ENCODE measurements around the gene TNFRSF6B. TPM values are rescaled to one million over a fixed set of nuclear protein-coding genes. Genes with fewer than 3 reads are reported as not detected.

Gene TNFRSF6B
- total and polyA plus RNA-seq, 7 donors, result 0.56 to 16.1 (median 1.9) TPM; not detected in 1

DNA sequence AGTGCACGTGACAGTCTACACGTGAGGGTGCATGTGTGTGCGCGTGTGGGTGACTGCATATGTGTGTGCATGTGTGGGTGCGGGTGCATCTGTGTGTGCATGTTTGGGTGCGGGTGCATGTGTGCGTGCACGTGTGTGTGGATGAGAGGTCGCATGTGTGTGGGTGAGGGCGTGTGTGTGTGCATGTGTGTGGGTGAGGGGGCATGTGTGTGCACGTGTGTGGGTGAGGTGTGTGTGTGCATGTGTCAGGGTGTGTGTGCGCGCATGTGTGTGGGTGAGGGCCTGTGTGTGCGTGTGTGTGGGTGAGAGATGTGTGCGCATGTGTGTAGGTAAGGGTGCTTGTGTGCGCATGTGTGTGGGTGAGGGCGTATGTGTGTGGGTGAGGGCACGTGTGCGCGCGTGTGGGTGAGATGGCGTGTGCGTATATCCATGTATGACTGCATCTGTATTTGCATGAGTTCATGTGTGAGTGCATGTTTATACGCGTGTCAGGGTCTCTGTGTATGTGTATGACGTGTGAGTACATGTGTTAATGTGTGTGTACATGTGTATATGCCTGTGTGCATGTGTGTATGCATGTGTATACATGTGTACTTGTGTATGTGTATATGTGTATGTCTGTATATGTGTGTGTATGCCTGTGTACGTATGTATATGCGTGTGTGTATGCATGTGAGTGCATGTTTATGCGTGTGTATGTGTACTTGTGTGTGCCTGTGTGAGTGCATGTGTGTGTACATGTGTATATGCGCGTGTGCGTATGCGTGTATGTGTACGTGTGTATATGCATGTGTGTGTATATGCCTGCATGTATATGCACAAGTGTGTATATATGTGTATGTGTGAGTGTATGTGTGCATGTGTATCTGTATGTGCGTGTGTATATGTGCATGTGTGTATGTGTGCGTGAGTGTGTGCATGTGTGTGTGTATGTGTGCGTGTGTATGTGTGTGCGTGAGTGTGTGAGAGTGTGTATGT, 36.0 kb downstream of the TNFRSF6B start:
- Histone ChIP-seq H3K27me3 (ENCODE audit: insufficient read depth in 3 of 3, low read length in 2 of 3) (no peaks in the 10 kb centered on the region), H3K4me3 (no peak overlapping the region), H3K9me3 (no peaks in the 10 kb centered on the region), H3K36me3 (ENCODE audit: insufficient read depth in 1 of 2, low read depth in 1 of 2) (peaks cover 0 to 29% of the 10 kb centered on the region in 2 donors), H3K4me1 (no peaks in the 10 kb centered on the region), H3K27ac (no peak overlapping the region)
- 86 to 91% (median 88%) methylated on average over 38 of the region's 38 CpGs for WGBS, 3 donors
- TF ChIP-seq, protein P1, sequence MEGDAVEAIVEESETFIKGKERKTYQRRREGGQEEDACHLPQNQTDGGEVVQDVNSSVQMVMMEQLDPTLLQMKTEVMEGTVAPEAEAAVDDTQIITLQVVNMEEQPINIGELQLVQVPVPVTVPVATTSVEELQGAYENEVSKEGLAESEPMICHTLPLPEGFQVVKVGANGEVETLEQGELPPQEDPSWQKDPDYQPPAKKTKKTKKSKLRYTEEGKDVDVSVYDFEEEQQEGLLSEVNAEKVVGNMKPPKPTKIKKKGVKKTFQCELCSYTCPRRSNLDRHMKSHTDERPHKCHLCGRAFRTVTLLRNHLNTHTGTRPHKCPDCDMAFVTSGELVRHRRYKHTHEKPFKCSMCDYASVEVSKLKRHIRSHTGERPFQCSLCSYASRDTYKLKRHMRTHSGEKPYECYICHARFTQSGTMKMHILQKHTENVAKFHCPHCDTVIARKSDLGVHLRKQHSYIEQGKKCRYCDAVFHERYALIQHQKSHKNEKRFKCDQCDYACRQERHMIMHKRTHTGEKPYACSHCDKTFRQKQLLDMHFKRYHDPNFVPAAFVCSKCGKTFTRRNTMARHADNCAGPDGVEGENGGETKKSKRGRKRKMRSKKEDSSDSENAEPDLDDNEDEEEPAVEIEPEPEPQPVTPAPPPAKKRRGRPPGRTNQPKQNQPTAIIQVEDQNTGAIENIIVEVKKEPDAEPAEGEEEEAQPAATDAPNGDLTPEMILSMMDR (IDR thresholded peaks at IDR 0.05), result no peak
- no peak for DNase-seq
- intact Hi-C loops (cut with DNase I), result no loop called here
- no peak for ATAC-seq

DNA sequence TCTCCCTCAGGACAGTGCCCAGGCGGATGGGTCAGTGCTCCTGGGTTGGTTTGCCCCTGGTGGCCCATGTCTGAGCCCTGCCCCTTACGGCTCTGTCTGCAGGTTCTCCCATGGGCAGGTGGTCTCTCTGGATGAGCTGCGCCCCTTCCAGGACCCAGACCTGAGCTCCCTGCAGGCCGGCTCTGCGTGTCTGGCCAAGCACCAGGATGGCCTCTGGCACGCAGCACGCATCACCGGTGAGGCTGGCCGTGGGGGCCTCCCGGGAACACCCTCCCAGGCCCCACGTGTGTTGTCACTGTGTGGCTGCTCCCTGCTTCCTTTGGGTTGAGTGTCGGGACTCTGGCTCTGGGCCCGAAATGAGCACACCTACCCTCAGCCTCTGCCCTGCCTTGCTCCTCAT, 36.7 kb downstream of the TNFRSF6B start:
- WGBS, 3 donors, result 90 to 92% (median 91%) methylated on average over 12 to 13 of the region's 13 CpGs
- Histone ChIP-seq H3K27ac (no peak overlapping the region), H3K4me3 (no peak overlapping the region), H3K9me3 (no peaks in the 10 kb centered on the region), H3K36me3 (ENCODE audit: insufficient read depth in 1 of 2, low read depth in 1 of 2) (peaks cover 0 to 29% of the 10 kb centered on the region in 2 donors), H3K27me3 (ENCODE audit: insufficient read depth in 3 of 3, low read length in 2 of 3) (no peaks in the 10 kb centered on the region), H3K4me1 (peaks cover under 1% of the 10 kb centered on the region)
- TF ChIP-seq, protein P1 (IDR thresholded peaks at IDR 0.05), result no peak
- ATAC-seq (no peak), DNase-seq (no peak)
- intact Hi-C loops (cut with DNase I), result no loop called here

DNA sequence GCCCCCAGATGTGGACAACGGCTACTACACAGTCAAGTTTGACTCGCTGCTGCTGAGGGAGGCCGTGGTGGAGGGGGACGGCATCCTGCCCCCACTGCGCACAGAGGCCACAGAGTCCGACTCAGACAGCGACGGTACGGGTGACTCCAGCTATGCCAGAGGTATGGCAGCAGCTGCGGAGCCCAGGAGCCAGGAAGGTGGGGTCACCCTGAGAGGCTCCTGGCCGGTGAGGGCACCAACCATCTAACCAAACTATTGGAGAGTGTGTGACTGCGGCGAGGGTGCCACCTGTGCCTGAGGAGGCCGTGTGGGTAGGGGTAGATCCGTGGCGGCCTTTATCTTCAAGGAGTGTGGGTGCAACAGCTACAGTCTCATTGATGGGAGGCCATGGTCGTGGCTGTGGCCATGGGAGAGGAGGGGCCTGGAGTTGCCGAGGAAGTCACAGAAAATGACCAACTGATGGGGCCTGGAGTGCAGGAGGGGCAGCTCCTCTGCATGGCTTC, 37.2 kb downstream of the TNFRSF6B start:
- peaks cover 6% of the 10 kb centered on the region for H3K4me1 ChIP-seq
- intact Hi-C loops (cut with DNase I), result no loop called here
- TF ChIP-seq, protein P1 (IDR thresholded peaks at IDR 0.05), result no peak
- H3K36me3 ChIP-seq (ENCODE audit: insufficient read depth in 1 of 2, low read depth in 1 of 2), result peaks cover 0 to 29% of the 10 kb centered on the region in 2 donors
- H3K4me3 ChIP-seq, result no peak overlapping the region
- H3K27me3 ChIP-seq (ENCODE audit: insufficient read depth in 3 of 3, low read length in 2 of 3), result no peaks in the 10 kb centered on the region
- DNase-seq (no peak), ATAC-seq (no peak)
- H3K9me3 ChIP-seq, result no peaks in the 10 kb centered on the region
- H3K27ac ChIP-seq, result no peak overlapping the region
- 89 to 90% (median 89%) methylated on average over 18 of the region's 18 CpGs for WGBS, 3 donors

DNA sequence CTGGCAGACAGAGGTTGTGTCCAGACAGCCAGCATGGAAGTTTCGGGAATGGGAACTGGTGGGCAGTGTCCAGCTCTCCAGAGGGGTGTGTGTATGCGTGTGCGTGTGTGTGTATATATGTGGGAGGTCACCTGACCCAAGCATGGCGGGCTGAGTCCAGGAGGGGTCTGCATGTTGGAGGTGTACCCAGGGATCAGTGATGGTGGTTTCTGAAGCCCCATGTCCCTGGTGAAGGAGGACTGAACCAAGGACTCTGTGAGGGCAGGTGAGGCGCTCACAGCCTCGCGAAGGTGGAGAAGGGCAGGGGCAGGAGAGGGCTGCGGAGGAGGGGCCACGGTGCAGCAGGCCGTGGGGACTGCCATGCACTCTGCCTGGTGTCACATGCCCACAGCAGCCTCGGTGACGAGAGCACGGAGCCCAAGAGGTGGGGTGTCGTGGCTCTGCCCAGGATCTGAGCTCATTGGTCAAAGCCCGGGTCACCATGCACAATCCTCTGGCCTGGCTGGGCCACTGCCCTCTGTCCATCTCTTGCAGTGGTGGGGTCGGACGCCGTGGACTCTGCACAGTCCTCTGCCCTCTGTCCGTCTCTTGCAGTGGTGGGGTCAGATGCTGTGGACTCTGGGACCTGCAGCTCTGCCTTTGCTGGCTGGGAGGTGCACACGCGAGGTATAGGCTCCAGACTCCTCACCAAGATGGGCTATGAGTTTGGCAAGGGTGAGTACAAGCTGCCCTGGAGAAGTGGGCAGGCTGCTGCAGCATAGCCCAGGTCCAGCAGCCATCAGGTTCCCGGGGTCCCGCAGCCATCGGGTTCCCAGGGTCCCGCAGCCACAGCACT, 37.9 kb downstream of the TNFRSF6B start:
- Histone ChIP-seq H3K36me3 (ENCODE audit: insufficient read depth in 1 of 2, low read depth in 1 of 2) (peaks cover 0 to 29% of the 10 kb centered on the region in 2 donors), H3K4me1 (peaks cover 7% of the 10 kb centered on the region), H3K4me3 (no peak overlapping the region), H3K9me3 (no peaks in the 10 kb centered on the region), H3K27ac (no peak overlapping the region), H3K27me3 (ENCODE audit: insufficient read depth in 3 of 3, low read length in 2 of 3) (no peaks in the 10 kb centered on the region)
- ATAC-seq, result no peak
- 87 to 91% (median 90%) methylated on average over 24 to 25 of the region's 25 CpGs for WGBS, 3 donors
- TF ChIP-seq, protein P1 (IDR thresholded peaks at IDR 0.05), result no peak
- intact Hi-C loops (cut with DNase I), result no loop called here
- DNase-seq, result no peak

Data from psoas muscle (tissue), 8 donors.